ENCODE measurements around the gene PIBF1.
"Not testable (repeated sequence)": the region's sequence is repeated elsewhere in the genome, so short reads cannot be mapped to it uniquely, and the experiment has no call there.

The PIBF1 gene

GRCh38 chr13:72820898-72821279 lies 39.0 kb downstream of the PIBF1 start:
- DNase-seq (ENCODE audit: extremely low read depth in 1 of 2, low read depth in 1 of 2), result no peak

GRCh38 chr13:72823081-72823480 lies 41.1 kb downstream of the PIBF1 start:
- DNase-seq (ENCODE audit: extremely low read depth in 1 of 2, low read depth in 1 of 2), result no peak

- no peak for DNase-seq (ENCODE audit: extremely low read depth in 1 of 2, low read depth in 1 of 2)
These were observed 41.8 kb downstream of the PIBF1 start for GRCh38 chr13:72823724-72824123.

GRCh38 chr13:72834601-72835000 lies 52.7 kb downstream of the PIBF1 start:
- DNase-seq (ENCODE audit: extremely low read depth in 1 of 2, low read depth in 1 of 2), result no peak

- DNase-seq (ENCODE audit: extremely low read depth in 1 of 2, low read depth in 1 of 2), result peak in 1 of 2 donors; percentile 8
These were observed 58.0 kb downstream of the PIBF1 start for GRCh38 chr13:72839831-72840426.

- DNase-seq (ENCODE audit: extremely low read depth in 1 of 2, low read depth in 1 of 2), result no peak
These were observed 61.1 kb downstream of the PIBF1 start for GRCh38 chr13:72842991-72843390.

- not testable (repeated sequence) for DNase-seq (ENCODE audit: extremely low read depth in 1 of 2, low read depth in 1 of 2)
These were observed 63.2 kb downstream of the PIBF1 start for GRCh38 chr13:72845148-72845547.

- DNase-seq (ENCODE audit: extremely low read depth in 1 of 2, low read depth in 1 of 2), result no peak
These were observed 67.6 kb downstream of the PIBF1 start for GRCh38 chr13:72849571-72849970.

GRCh38 chr13:72850959-72851677 lies 69.2 kb downstream of the PIBF1 start:
- DNase-seq (ENCODE audit: extremely low read depth in 1 of 2, low read depth in 1 of 2), result no peak

- DNase-seq (ENCODE audit: extremely low read depth in 1 of 2, low read depth in 1 of 2), result no peak
These were observed 69.7 kb downstream of the PIBF1 start for GRCh38 chr13:72851678-72852014.

GRCh38 chr13:72852207-72852606 lies 70.3 kb downstream of the PIBF1 start:
- no peak for DNase-seq (ENCODE audit: extremely low read depth in 1 of 2, low read depth in 1 of 2)

- DNase-seq (ENCODE audit: extremely low read depth in 1 of 2, low read depth in 1 of 2), result no peak
These were observed 71.1 kb downstream of the PIBF1 start for GRCh38 chr13:72853000-72853399.

- no peak for DNase-seq (ENCODE audit: extremely low read depth in 1 of 2, low read depth in 1 of 2)
These were observed 82.4 kb downstream of the PIBF1 start for GRCh38 chr13:72864142-72865011.

GRCh38 chr13:72868229-72868628 lies 86.3 kb downstream of the PIBF1 start:
- no peak for DNase-seq (ENCODE audit: extremely low read depth in 1 of 2, low read depth in 1 of 2)

- DNase-seq (ENCODE audit: extremely low read depth in 1 of 2, low read depth in 1 of 2), result no peak
These were observed 93.3 kb downstream of the PIBF1 start for GRCh38 chr13:72875233-72875632.

GRCh38 chr13:72884101-72884500 lies 102.2 kb downstream of the PIBF1 start:
- DNase-seq (ENCODE audit: extremely low read depth in 1 of 2, low read depth in 1 of 2), result no peak

GRCh38 chr13:72886272-72887067 lies 104.5 kb downstream of the PIBF1 start:
- no peak for DNase-seq (ENCODE audit: extremely low read depth in 1 of 2, low read depth in 1 of 2)

- DNase-seq (ENCODE audit: extremely low read depth in 1 of 2, low read depth in 1 of 2), result no peak
These were observed 107.6 kb downstream of the PIBF1 start for GRCh38 chr13:72889495-72889894.

- DNase-seq (ENCODE audit: extremely low read depth in 1 of 2, low read depth in 1 of 2), result no peak
These were observed 108.6 kb downstream of the PIBF1 start for GRCh38 chr13:72890546-72890945.

GRCh38 chr13:72891423-72891822 lies 109.5 kb downstream of the PIBF1 start:
- DNase-seq (ENCODE audit: extremely low read depth in 1 of 2, low read depth in 1 of 2), result no peak

- DNase-seq (ENCODE audit: extremely low read depth in 1 of 2, low read depth in 1 of 2), result no peak
These were observed 114.9 kb downstream of the PIBF1 start for GRCh38 chr13:72896869-72897268.
